ENCODE results near the gene NIP7. TPM values are rescaled to one million over a fixed set of nuclear protein-coding genes. Genes with fewer than 3 reads are reported as not detected.

Gene NIP7
- total RNA-seq, 1 experiment from 2014 or later = 72.8 TPM

- no peak for TF ChIP-seq CTCF (conservative IDR thresholded peaks at IDR 0.05)
- Histone ChIP-seq H4K8ac (replicated peaks; ENCODE audit: insufficient read length, low read depth, low read length) (no peak overlapping the region), H3T11ph (ENCODE audit: low read length) (no peak overlapping the region), H3K23me2 (ENCODE audit: insufficient read length, low read depth, low read length, poor library complexity, severe bottlenecking) (no peaks in the 10 kb centered on the region), H2AFZ (ENCODE audit: low read length) (no peak overlapping the region), H3K18ac (ENCODE audit: insufficient read length, low read depth, low read length) (no peak overlapping the region), H4K91ac (ENCODE audit: insufficient read length, low read depth, low read length) (no peak overlapping the region), H2BK20ac (ENCODE audit: low read depth, low read length, poor library complexity, severe bottlenecking) (no peak overlapping the region), H4K5ac (ENCODE audit: insufficient read length, low read depth, low read length) (no peak overlapping the region), H3K9ac (ENCODE audit: extremely low read depth, insufficient read length, low read length) (no peak overlapping the region), H3K14ac (ENCODE audit: insufficient read depth, low read length) (no peak overlapping the region), H3K27ac (ENCODE audit: insufficient read length, low read depth, low read length) (no peak overlapping the region), H2BK120ac (ENCODE audit: low read depth, low read length, poor library complexity, severe bottlenecking) (no peak overlapping the region), H3K4me1 (ENCODE audit: insufficient read depth, low read length) (no peaks in the 10 kb centered on the region), H3K4me2 (ENCODE audit: insufficient read depth, insufficient read length, low read length) (no peak overlapping the region), H2BK12ac (ENCODE audit: insufficient read length, low read depth, low read length) (no peak overlapping the region), H3K23ac (ENCODE audit: insufficient read length, low read depth, low read length) (no peak overlapping the region), H4K20me1 (ENCODE audit: control insufficient read depth, insufficient read depth, insufficient read length) (no peaks in the 10 kb centered on the region), H3K9me3 (ENCODE audit: control insufficient read depth, low read depth, low read length) (no peaks in the 10 kb centered on the region), H2BK15ac (ENCODE audit: low read depth, low read length) (no peak overlapping the region), H2BK5ac (ENCODE audit: insufficient read length, low read length) (no peak overlapping the region), H3K56ac (ENCODE audit: insufficient read length, low read depth, low read length) (no peak overlapping the region), H3K79me1 (ENCODE audit: insufficient read depth, low read depth, low read length, poor library complexity, severe bottlenecking) (no peaks in the 10 kb centered on the region), H3K79me2 (ENCODE audit: insufficient read depth, low read length) (no peaks in the 10 kb centered on the region), H3K4ac (ENCODE audit: low read depth, low read length) (no peak overlapping the region), H3K27me3 (ENCODE audit: insufficient read depth, low read length) (no peaks in the 10 kb centered on the region), H2AK5ac (ENCODE audit: insufficient read length, low read length) (no peak overlapping the region)
- DNase-seq = no peak
- Mint-ChIP-seq H3K4me3 (no peak overlapping the region; a peak in 1 of 5 replicates), H3K27ac (peak overlapping the region in 2 of 3 experiments; percentile 70 to 71; a peak in 2 of 7 replicates), H3K4me1 (0 out of 4 replicates have a peak, but pooled peaks cover 0 to under 1% of the 10 kb centered on the region in 2 experiments), H3K9me3 (no peaks in the 10 kb centered on the region), H3K27me3 (ENCODE audit: low read depth) (no peaks in the 10 kb centered on the region), H3K36me3 (ENCODE audit: insufficient read depth in 1 of 3, low read depth in 3 of 3) (peaks cover 45 to 92% (median 86%) of the 10 kb centered on the region in 3 experiments)
- WGBS (ENCODE audit: extremely low coverage, insufficient read length, low lambda C conversion rate) = no CpG with 5 or more reads among the region's 13 CpGs
These were observed 18.9 kb upstream of the NIP7 start for GRCh38 chr16:69320740-69321073.

Data from H9 (cell line).